ENCODE results near the gene MED12L. TPM values are rescaled to one million over a fixed set of nuclear protein-coding genes. Genes with fewer than 3 reads are reported as not detected.
A peak's percentile ranks its signal among the peaks of the same experiment; 100 is the strongest.

MED12L gene
- total RNA-seq, 1 donor from 2014 or later: 0.43 TPM

DNA sequence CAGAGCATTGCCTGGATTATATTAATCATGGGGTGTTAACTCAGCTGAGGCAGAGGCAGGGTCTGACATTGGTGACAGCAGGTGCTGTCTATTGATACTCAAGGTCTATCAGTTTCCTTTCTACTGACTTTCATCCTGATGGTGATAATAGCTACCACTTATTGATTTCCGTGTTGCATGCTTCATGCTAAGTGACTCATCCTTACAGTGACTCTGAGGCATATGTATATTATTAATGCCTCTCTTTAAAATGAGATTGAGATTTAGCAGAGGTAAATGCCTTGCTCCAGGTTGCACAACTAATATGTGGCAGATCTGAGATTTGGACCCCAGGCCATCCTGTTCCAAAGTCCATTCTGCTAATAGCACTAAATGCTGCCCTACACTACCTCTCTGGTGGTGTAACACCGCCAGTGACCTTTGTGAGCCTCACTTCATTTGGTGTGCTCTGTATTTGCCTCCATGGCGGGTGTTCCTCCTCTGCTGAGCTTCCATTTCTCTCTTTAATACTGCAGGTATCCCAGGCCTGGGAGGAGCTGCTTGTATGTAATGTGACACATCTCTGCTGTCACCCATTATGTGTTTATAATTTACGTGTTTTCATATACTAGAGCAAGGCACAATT, 67.1 kb downstream of the MED12L start:
- Histone ChIP-seq H3K4me3 (no peak overlapping the region), H3K4me1 (no peaks in the 10 kb centered on the region), H3K27ac (no peak overlapping the region), H3K36me3 (no peaks in the 10 kb centered on the region), H3K9me3 (no peaks in the 10 kb centered on the region), H3K27me3 (no peaks in the 10 kb centered on the region)
- intact Hi-C loops (cut with DNase I): no loop called here
- no peak for DNase-seq (ENCODE audit: low spot score in 2 of 2)
- no peak for TF ChIP-seq CTCF (IDR thresholded peaks at IDR 0.05)

GRCh38 chr3:151154566-151154965, 69.1 kb downstream of the MED12L start:
- intact Hi-C loops (cut with DNase I): no loop called here
- no peak for DNase-seq (ENCODE audit: low spot score in 2 of 2)
- no peak for TF ChIP-seq CTCF (IDR thresholded peaks at IDR 0.05)
- Histone ChIP-seq H3K4me3 (no peak overlapping the region), H3K27ac (no peak overlapping the region), H3K4me1 (no peaks in the 10 kb centered on the region), H3K36me3 (no peaks in the 10 kb centered on the region), H3K27me3 (no peaks in the 10 kb centered on the region), H3K9me3 (no peaks in the 10 kb centered on the region)

GRCh38 chr3:151155409-151156128, 70.1 kb downstream of the MED12L start:
- Histone ChIP-seq H3K27ac (no peak overlapping the region), H3K9me3 (no peaks in the 10 kb centered on the region), H3K36me3 (no peaks in the 10 kb centered on the region), H3K4me3 (no peak overlapping the region), H3K4me1 (no peaks in the 10 kb centered on the region), H3K27me3 (no peaks in the 10 kb centered on the region)
- DNase-seq (ENCODE audit: low spot score in 2 of 2): no peak
- no peak for TF ChIP-seq CTCF (IDR thresholded peaks at IDR 0.05)
- intact Hi-C loops (cut with DNase I): no loop called here

DNA sequence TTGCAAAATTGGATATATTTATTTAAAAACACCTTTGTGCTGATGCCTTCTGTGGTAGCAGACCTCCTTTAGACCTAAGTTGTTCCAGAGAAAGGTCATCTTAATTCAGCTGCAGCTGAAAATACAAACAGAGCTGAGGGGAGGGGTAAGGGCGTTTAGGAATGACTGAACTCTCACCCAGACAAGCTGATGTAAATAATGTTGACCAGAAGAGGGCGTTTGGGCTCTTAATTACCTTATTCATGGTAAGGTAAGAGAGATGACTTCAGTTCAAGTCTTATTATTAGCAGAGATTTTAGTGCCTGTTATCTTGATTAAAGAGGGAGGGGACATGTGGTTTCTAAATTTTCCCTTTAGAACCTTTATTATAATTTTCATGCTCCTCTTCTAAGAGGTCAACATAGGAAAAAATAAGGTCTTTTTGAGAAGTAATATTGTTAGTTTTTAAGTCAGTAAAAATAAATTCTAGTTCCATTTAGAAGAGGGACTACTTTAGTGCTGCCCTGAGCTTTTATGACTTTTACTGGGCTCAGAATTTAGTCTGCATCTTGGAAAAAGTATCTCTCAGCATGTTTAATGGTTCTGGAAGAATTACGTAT, 71.3 kb downstream of the MED12L start:
- H3K27ac ChIP-seq: no peak overlapping the region
- no peak overlapping the region for H3K4me3 ChIP-seq
- H3K36me3 ChIP-seq: no peaks in the 10 kb centered on the region
- H3K27me3 ChIP-seq: no peaks in the 10 kb centered on the region
- H3K9me3 ChIP-seq: no peaks in the 10 kb centered on the region
- DNase-seq (ENCODE audit: low spot score in 2 of 2): no peak
- peak in 2 of 3 experiments; percentile 22 to 40 for TF ChIP-seq CTCF (IDR thresholded peaks at IDR 0.05)
- no peaks in the 10 kb centered on the region for H3K4me1 ChIP-seq
- intact Hi-C loops (cut with DNase I): no loop called here

DNA sequence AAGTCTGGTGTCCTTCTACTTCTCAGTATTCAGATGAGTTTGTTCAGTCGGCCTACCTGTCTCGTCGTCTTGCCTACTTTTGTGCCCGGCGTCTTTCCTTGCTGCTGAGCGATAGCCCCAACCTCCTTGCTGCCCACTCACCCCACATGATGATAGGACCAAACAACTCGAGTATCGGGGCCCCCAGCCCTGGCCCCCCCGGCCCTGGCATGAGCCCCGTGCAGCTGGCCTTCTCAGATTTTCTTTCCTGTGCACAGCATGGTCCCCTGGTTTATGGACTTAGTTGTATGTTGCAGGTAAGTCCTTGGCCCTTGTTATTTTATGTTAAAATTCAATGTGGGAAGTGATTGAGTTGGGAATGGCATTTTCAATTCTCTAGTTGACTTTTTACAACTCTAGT, 74.3 kb downstream of the MED12L start:
- H3K27ac ChIP-seq: no peak overlapping the region
- no peaks in the 10 kb centered on the region for H3K4me1 ChIP-seq
- H3K27me3 ChIP-seq: no peaks in the 10 kb centered on the region
- no peak for TF ChIP-seq CTCF (IDR thresholded peaks at IDR 0.05)
- no peak overlapping the region for H3K4me3 ChIP-seq
- no peaks in the 10 kb centered on the region for H3K36me3 ChIP-seq
- no peaks in the 10 kb centered on the region for H3K9me3 ChIP-seq
- DNase-seq (ENCODE audit: low spot score in 2 of 2): no peak
- intact Hi-C loops (cut with DNase I): no loop called here
